ENCODE data around the gene PARD3. TPM values are rescaled to one million over a fixed set of nuclear protein-coding genes. Genes with fewer than 3 reads are reported as not detected.

PARD3 gene
- total RNA-seq, 4 donors from 2014 or later: 115 to 226 (median 141) TPM

GRCh38 chr10:34748357-34748756, 66.7 kb downstream of the PARD3 start:
- Histone ChIP-seq H3K9me3 (no peaks in the 10 kb centered on the region), H3K4me3 (no peak overlapping the region), H3K27me3 (no peaks in the 10 kb centered on the region), H3K27ac (no peak overlapping the region), H3K36me3 (no peaks in the 10 kb centered on the region), H3K4me1 (peaks cover 27% of the 10 kb centered on the region)
- 94% methylated on average over 6 of the region's 6 CpGs for WGBS
- DNase-seq (ENCODE audit: low spot score in 2 of 2): no peak
- TF ChIP-seq EP300 (IDR thresholded peaks at IDR 0.05) (no peak), POLR2A (IDR thresholded peaks at IDR 0.05) (no peak), CTCF (IDR thresholded peaks at IDR 0.05) (no peak), POLR2AphosphoS5 (IDR thresholded peaks at IDR 0.05) (no peak)

- Histone ChIP-seq H3K27me3 (no peaks in the 10 kb centered on the region), H3K27ac (no peak overlapping the region), H3K4me1 (peaks cover 32% of the 10 kb centered on the region), H3K4me3 (no peak overlapping the region), H3K9me3 (no peaks in the 10 kb centered on the region), H3K36me3 (no peaks in the 10 kb centered on the region)
- no peak for DNase-seq (ENCODE audit: low spot score in 2 of 2)
- 66% methylated on average over 4 of the region's 4 CpGs for WGBS
- no peak for TF ChIP-seq POLR2AphosphoS5 (IDR thresholded peaks at IDR 0.05)
- TF ChIP-seq POLR2A (IDR thresholded peaks at IDR 0.05): no peak
- no peak for TF ChIP-seq EP300 (IDR thresholded peaks at IDR 0.05)
- TF ChIP-seq CTCF (IDR thresholded peaks at IDR 0.05): no peak
These were observed 69.0 kb downstream of the PARD3 start for GRCh38 chr10:34746094-34746493.

- no peak for TF ChIP-seq POLR2AphosphoS5 (IDR thresholded peaks at IDR 0.05)
- TF ChIP-seq POLR2A (IDR thresholded peaks at IDR 0.05): no peak
- no peak for TF ChIP-seq CTCF (IDR thresholded peaks at IDR 0.05)
- no peak for TF ChIP-seq EP300 (IDR thresholded peaks at IDR 0.05)
- no peak for DNase-seq (ENCODE audit: low spot score in 2 of 2)
- Histone ChIP-seq H3K27me3 (no peaks in the 10 kb centered on the region), H3K27ac (no peak overlapping the region), H3K4me1 (peaks cover 36% of the 10 kb centered on the region), H3K9me3 (no peaks in the 10 kb centered on the region), H3K4me3 (no peak overlapping the region), H3K36me3 (no peaks in the 10 kb centered on the region)
- 91% methylated on average over 4 of the region's 4 CpGs for WGBS
These were observed 69.9 kb downstream of the PARD3 start for GRCh38 chr10:34745244-34745643.

GRCh38 chr10:34744590-34744989, 70.5 kb downstream of the PARD3 start:
- H3K9me3 ChIP-seq: no peaks in the 10 kb centered on the region
- WGBS: 66% methylated on average over 3 of the region's 3 CpGs
- H3K27ac ChIP-seq: peak overlapping the region; percentile 72
- peaks cover 43% of the 10 kb centered on the region for H3K4me1 ChIP-seq
- H3K27me3 ChIP-seq: no peaks in the 10 kb centered on the region
- DNase-seq (ENCODE audit: low spot score in 2 of 2): no peak
- H3K4me3 ChIP-seq: no peak overlapping the region
- no peaks in the 10 kb centered on the region for H3K36me3 ChIP-seq
- no peak for TF ChIP-seq POLR2A (IDR thresholded peaks at IDR 0.05)
- TF ChIP-seq CTCF (IDR thresholded peaks at IDR 0.05): no peak
- TF ChIP-seq POLR2AphosphoS5 (IDR thresholded peaks at IDR 0.05): no peak
- no peak for TF ChIP-seq EP300 (IDR thresholded peaks at IDR 0.05)

GRCh38 chr10:34743814-34744213, 71.3 kb downstream of the PARD3 start:
- TF ChIP-seq EP300 (IDR thresholded peaks at IDR 0.05) (no peak), POLR2A (IDR thresholded peaks at IDR 0.05) (no peak), CTCF (IDR thresholded peaks at IDR 0.05) (no peak), POLR2AphosphoS5 (IDR thresholded peaks at IDR 0.05) (no peak)
- H3K9me3 ChIP-seq: no peaks in the 10 kb centered on the region
- 28% methylated on average over 7 of the region's 7 CpGs for WGBS
- H3K27ac ChIP-seq: peak overlapping the region; percentile 72
- H3K27me3 ChIP-seq: no peaks in the 10 kb centered on the region
- H3K4me3 ChIP-seq: no peak overlapping the region
- H3K36me3 ChIP-seq: no peaks in the 10 kb centered on the region
- DNase-seq (ENCODE audit: low spot score in 2 of 2): no peak
- H3K4me1 ChIP-seq: peaks cover 49% of the 10 kb centered on the region
